ENCODE data around the gene FUT6.

- TF ChIP-seq, protein P1, sequence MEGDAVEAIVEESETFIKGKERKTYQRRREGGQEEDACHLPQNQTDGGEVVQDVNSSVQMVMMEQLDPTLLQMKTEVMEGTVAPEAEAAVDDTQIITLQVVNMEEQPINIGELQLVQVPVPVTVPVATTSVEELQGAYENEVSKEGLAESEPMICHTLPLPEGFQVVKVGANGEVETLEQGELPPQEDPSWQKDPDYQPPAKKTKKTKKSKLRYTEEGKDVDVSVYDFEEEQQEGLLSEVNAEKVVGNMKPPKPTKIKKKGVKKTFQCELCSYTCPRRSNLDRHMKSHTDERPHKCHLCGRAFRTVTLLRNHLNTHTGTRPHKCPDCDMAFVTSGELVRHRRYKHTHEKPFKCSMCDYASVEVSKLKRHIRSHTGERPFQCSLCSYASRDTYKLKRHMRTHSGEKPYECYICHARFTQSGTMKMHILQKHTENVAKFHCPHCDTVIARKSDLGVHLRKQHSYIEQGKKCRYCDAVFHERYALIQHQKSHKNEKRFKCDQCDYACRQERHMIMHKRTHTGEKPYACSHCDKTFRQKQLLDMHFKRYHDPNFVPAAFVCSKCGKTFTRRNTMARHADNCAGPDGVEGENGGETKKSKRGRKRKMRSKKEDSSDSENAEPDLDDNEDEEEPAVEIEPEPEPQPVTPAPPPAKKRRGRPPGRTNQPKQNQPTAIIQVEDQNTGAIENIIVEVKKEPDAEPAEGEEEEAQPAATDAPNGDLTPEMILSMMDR (conservative IDR thresholded peaks at IDR 0.05; ENCODE audit: low read length) = no peak
- TF ChIP-seq EZH2phosphoT487 (IDR thresholded peaks at IDR 0.05; ENCODE audit: borderline replicate concordance) = no peak
Measured at GRCh38 chr19:5827891-5828660, 11.4 kb downstream of the FUT6 start.

Measured in Loucy (cell line).